Retinal pigment epithelial cell (primary cell): Measurements from ENCODE around the gene DDOST.

ENCODE experiments used
- DNase-seq: peaks from one replicate; pipeline ENCODE4 v3.0.0-alpha.2; 2010; ENCODE audit warnings: low read depth
- H3K4me3 ChIP-seq: 2 replicates; pipeline ENCODE4 v1.5.1; 2011; ENCODE audit warnings: mild to moderate bottlenecking, low read length, control low read depth, moderate library complexity
- TF ChIP-seq, protein P1 (sequence below): conservative IDR thresholded peaks from 2 replicates; pipeline ENCODE4 v1.5.1; 2011; ENCODE audit warnings: low read depth, low read length, control low read depth, inconsistent platforms

Gene DDOST

DNA sequence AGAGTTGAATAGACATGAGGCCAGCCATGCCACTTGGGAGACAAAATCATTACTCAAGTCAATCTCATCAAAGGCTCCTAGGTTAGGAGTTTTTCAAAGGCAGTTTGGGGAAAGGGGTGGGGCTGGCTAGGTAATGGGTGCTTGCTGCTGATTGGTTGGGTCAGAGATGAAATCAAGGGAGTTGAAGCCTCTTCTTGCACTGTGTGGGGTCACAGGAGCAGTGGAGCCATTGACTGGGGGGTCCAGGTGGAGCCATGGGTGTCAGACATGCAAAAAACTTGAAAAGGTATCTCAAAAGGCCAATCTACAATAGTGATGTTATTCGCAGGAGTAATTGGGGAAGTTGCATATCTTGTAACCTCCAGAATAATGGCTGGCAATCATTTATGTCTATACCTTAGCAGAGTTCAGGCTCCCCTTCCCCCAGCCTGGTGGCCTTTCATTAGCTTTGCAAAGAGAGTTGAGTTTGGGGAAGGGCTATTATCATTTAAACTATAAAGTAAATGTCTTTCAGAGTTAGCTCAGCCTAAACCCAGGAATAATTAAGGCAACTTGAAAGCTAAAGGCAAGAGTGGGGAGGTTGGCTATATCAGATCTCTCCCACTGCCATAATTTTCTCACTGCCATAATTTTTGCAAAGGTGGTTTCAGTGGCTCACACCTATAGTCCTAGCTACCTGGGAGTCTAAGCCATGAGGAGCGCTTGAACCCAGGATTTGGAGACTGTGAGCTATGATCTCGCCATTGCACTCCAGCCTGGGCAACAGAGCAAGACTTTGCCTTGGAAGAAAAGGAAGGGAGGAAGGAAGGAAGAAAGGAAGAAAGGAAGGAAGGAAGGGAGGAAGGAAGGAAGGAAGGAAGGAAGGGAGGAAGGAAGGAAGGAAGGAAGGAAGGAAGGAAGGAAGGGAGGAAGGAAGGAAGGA is 35.7 kb downstream of the DDOST start:
- TF ChIP-seq, protein P1, sequence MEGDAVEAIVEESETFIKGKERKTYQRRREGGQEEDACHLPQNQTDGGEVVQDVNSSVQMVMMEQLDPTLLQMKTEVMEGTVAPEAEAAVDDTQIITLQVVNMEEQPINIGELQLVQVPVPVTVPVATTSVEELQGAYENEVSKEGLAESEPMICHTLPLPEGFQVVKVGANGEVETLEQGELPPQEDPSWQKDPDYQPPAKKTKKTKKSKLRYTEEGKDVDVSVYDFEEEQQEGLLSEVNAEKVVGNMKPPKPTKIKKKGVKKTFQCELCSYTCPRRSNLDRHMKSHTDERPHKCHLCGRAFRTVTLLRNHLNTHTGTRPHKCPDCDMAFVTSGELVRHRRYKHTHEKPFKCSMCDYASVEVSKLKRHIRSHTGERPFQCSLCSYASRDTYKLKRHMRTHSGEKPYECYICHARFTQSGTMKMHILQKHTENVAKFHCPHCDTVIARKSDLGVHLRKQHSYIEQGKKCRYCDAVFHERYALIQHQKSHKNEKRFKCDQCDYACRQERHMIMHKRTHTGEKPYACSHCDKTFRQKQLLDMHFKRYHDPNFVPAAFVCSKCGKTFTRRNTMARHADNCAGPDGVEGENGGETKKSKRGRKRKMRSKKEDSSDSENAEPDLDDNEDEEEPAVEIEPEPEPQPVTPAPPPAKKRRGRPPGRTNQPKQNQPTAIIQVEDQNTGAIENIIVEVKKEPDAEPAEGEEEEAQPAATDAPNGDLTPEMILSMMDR: no peak
- DNase-seq: no peak
- no peak overlapping the region for H3K4me3 ChIP-seq

DNA sequence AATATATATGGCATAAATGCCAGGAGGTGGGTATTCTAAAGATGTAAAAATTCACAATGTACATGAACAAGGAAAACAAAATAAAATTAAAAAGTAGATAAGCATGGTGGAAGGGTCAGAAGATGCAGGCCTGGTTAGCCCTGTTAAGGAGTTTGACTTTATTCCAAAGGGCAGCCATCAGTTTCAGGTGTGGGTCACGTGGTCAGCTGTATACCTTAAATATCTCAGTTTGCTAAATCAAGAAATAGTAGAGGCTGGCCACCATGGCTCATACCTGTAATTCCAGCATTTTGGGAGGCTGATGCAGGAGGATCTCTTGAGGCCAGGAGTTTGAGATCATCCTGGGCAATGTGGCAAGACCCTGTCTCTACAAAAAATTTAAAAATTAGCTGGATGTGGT is 36.5 kb downstream of the DDOST start:
- no peak overlapping the region for H3K4me3 ChIP-seq
- TF ChIP-seq, protein P1: no peak
- DNase-seq: no peak

DNA sequence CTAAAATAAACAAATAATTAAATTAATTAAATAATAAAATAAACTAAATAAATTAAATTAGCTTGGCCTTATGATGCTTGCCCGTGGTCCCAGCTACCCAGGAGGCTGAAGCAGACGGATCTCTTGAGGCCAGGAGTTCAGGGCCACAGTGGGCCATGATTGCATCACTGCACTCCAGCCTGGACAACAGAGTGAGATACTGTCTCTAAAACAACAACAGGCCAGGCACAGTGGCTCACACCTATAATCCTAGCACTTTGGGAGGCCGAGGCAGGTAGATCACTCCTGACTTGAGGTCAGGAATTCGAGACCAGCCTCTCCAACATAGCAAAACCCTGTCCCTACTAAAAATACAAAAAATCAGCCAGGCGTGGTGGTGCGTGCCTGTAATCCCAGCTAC is 40.2 kb downstream of the DDOST start:
- TF ChIP-seq, protein P1: no peak
- DNase-seq: no peak
- no peak overlapping the region for H3K4me3 ChIP-seq

DNA sequence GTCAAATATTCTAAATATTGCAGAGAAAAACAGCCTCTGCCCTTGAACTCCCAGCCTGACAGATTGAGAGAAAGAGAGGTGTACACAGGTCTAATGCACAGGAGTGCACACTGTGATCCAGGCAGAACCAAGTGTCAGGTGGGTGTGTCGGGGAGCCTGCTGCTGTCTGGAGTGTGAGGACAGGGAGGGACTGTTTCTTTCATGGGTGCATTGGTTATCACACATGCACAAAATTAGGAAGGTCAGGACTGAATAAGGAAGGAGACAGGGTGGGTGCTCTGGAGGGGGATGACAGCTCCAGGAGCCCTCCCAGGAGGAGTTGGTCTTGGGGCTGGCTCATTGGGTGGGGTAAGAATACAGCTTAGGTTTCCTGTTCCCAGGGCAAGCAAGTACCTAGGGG is 41.2 kb downstream of the DDOST start:
- TF ChIP-seq, protein P1: no peak

DNA sequence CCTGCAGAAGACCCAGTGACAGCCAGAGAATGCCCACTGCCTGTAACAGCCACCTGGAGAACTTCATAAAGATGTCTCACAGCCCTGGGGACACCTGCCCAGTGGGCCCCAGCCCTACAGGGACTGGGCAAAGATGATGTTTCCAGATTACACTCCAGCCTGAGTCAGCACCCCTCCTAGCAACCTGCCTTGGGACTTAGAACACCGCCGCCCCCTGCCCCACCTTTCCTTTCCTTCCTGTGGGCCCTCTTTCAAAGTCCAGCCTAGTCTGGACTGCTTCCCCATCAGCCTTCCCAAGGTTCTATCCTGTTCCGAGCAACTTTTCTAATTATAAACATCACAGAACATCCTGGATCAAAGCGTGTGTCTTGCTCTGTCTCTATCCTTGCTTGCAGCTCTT is 42.6 kb downstream of the DDOST start:
- DNase-seq: no peak
- TF ChIP-seq, protein P1: no peak
- no peak overlapping the region for H3K4me3 ChIP-seq

More for the DNA sequence above, 41.2 kb downstream of the DDOST start:
- H3K4me3 ChIP-seq: no peak overlapping the region
- no peak for DNase-seq

DNA sequence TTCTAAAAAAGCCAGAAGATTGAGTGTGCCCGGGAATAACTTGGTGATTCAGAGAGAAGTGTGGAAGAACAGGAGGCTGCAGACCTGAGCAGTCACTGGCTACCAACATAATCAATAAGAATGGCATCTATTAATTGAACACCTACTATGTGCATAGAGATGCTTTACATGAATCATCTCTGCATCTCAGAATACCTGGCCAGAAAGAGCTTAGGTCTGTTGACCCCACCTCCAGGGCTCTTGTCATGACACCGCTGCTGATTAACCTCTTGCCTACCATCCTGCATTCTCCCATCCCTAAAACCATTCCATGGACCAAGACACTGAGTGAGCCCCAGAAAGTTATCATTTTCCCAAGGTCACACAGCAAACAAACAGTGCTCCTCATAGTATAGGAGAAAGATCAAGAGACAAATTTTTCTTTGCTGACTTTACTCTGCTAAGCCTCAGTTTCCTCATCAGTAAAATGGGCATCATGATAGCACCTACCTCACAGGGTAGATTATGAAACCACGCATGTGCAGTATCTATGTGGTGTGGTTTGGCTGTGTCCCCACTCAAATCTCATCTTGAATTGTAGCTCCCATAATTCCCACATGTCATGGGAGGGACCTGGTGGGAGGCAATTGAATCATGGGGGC is 44.2 kb downstream of the DDOST start:
- H3K4me3 ChIP-seq: no peak overlapping the region
- no peak for DNase-seq
- TF ChIP-seq, protein P1: no peak
